Esophagus squamous epithelium (tissue), 5 donors: ENCODE results near the gene CUBN. TPM values are rescaled to one million over a fixed set of nuclear protein-coding genes. Genes with fewer than 3 reads are reported as not detected.
"Not testable (repeated sequence)": the region's sequence is repeated elsewhere in the genome, so short reads cannot be mapped to it uniquely, and the experiment has no call there.

Experiments used
- DNase-seq: peaks from one replicate; lab custom pipeline; 2025; lab: John Stamatoyannopoulos, UW
- H3K27ac ChIP-seq, 4 donors: fragments of 200-600 bp; sonication (generic); one replicate each; pipeline ENCODE4 v1.5.1; 2016 to 2019; ENCODE audit warnings: mild to moderate bottlenecking in 1 of 4
- H3K27me3 ChIP-seq, 4 donors: fragments of 200-600 bp; sonication (generic); 1 replicate in 3 of 4; 2 replicates in 1 of 4; pipeline versions ENCODE4 v1.5.1 to v1.6.0; 2017 to 2021; ENCODE audit warnings: antibody characterized with exemption in 1 of 4
- H3K36me3 ChIP-seq, 3 donors: fragments of 200-600 bp; sonication (generic); one replicate each; pipeline ENCODE4 v1.5.1; 2016 to 2019
- H3K4me1 ChIP-seq, 3 donors: fragments of 200-600 bp; sonication (generic); one replicate each; pipeline ENCODE4 v1.5.1; 2017 to 2019
- H3K4me3 ChIP-seq, 4 donors: fragments of 200-600 bp; sonication (generic); 1 replicate in 3 of 4; 2 replicates in 1 of 4; pipeline ENCODE4 v1.5.1; 2016 to 2019; ENCODE audit warnings: mild to moderate bottlenecking in 2 of 4, moderate library complexity in 1 of 4
- H3K9me3 ChIP-seq, 3 donors: fragments of 200-600 bp; sonication (generic); one replicate each; pipeline ENCODE4 v1.5.1; 2016 to 2019
- CTCF ChIP-seq, 6 experiments: fragments of 450-650 bp in 4 of 6; fragments of 200-600 bp in 2 of 6; sonication (generic) in 2 of 6; IDR thresholded peaks; one replicate each; pipeline ENCODE4 v1.5.1; 2016 to 2019; ENCODE audit warnings: antibody characterized with exemption in 6 of 6, mild to moderate bottlenecking in 4 of 6, moderate library complexity in 4 of 6
- POLR2A ChIP-seq, 4 donors: fragments of 450-650 bp; IDR thresholded peaks; one replicate each; pipeline ENCODE4 v1.6.1; 2017; ENCODE audit warnings: antibody characterized with exemption in 4 of 4, mild to moderate bottlenecking in 4 of 4, moderate library complexity in 3 of 4
- WGBS, 2 donors: methylation state at CpG; one replicate each; pipeline ENCODE4 v1.1.5; 2018; 5-methylcytosine and 5-hydroxymethylcytosine counted together
- intact Hi-C: fragments of 100-400 bp; cut with DNase I; formaldehyde crosslinking; loops from one replicate; pipeline ENCODE4 v1.15.0; 2022
- total RNA-seq, 4 donors: library from RNA; depleted of rRNA; stranded (reverse); fragments of >200 nt; gene quantifications; one replicate each; pipeline ENCODE4 v1.1.0, GENCODE V29; 2016
- donor health status: DM: yes; HTN: yes; CAD: no.

Gene CUBN
- total RNA-seq, 4 donors from 2014 or later, result 0.15 to 0.83 (median 0.51) TPM

GRCh38 chr10:17116193-17116592 lies 13.4 kb downstream of the CUBN start:
- TF ChIP-seq POLR2A (IDR thresholded peaks at IDR 0.05), result no peak
- TF ChIP-seq CTCF (IDR thresholded peaks at IDR 0.05), result no peak
- H3K36me3 ChIP-seq, result no peaks in the 10 kb centered on the region
- DNase-seq, result no peak
- H3K27ac ChIP-seq, result no peak overlapping the region
- H3K4me1 ChIP-seq, result no peaks in the 10 kb centered on the region
- no peaks in the 10 kb centered on the region for H3K27me3 ChIP-seq
- 79 to 83% methylated on average over 5 of the region's 5 CpGs for WGBS, 2 donors
- intact Hi-C loops, result no loop called here
- H3K9me3 ChIP-seq, result no peaks in the 10 kb centered on the region
- H3K4me3 ChIP-seq, result no peak overlapping the region

- Histone ChIP-seq H3K4me1 (no peaks in the 10 kb centered on the region), H3K27me3 (no peaks in the 10 kb centered on the region), H3K27ac (no peak overlapping the region), H3K9me3 (no peaks in the 10 kb centered on the region), H3K36me3 (no peaks in the 10 kb centered on the region), H3K4me3 (no peak overlapping the region)
- 73 to 74% methylated on average over 5 of the region's 5 CpGs for WGBS, 2 donors
- no peak for TF ChIP-seq POLR2A (IDR thresholded peaks at IDR 0.05)
- TF ChIP-seq CTCF (IDR thresholded peaks at IDR 0.05), result no peak
- no peak for DNase-seq
- intact Hi-C loops, result no loop called here
Observed at GRCh38 chr10:17115683-17116082, 13.9 kb downstream of the CUBN start.

GRCh38 chr10:17114878-17115444 lies 14.7 kb downstream of the CUBN start:
- H3K36me3 ChIP-seq, intact Hi-C loops, H3K9me3 ChIP-seq, DNase-seq, H3K4me3 ChIP-seq, H3K4me1 ChIP-seq, H3K27me3 ChIP-seq, H3K27ac ChIP-seq: not testable (repeated sequence)
- 89 to 92% methylated on average over 9 to 12 of the region's 13 CpGs for WGBS, 2 donors

- no peak for DNase-seq
- whole genome bisulfite sequencing, 2 donors, result 53 to 57% methylated on average over 3 to 6 of the region's 7 CpGs
- Histone ChIP-seq H3K9me3 (no peaks in the 10 kb centered on the region), H3K4me3 (no peak overlapping the region), H3K4me1 (no peaks in the 10 kb centered on the region), H3K27me3 (no peaks in the 10 kb centered on the region), H3K27ac (no peak overlapping the region), H3K36me3 (no peaks in the 10 kb centered on the region)
- TF ChIP-seq POLR2A (IDR thresholded peaks at IDR 0.05), result no peak
- TF ChIP-seq CTCF (IDR thresholded peaks at IDR 0.05), result no peak
- intact Hi-C loops, result no loop called here
Observed at GRCh38 chr10:17113889-17114540, 15.6 kb downstream of the CUBN start.

GRCh38 chr10:17113346-17113745 lies 16.3 kb downstream of the CUBN start:
- no peak for TF ChIP-seq CTCF (IDR thresholded peaks at IDR 0.05)
- H3K27me3 ChIP-seq, result no peaks in the 10 kb centered on the region
- no peak overlapping the region for H3K27ac ChIP-seq
- no peak overlapping the region for H3K4me3 ChIP-seq
- WGBS, 2 donors, result 75 to 76% methylated on average over 4 of the region's 4 CpGs
- no peak for DNase-seq
- H3K9me3 ChIP-seq, result no peaks in the 10 kb centered on the region
- H3K4me1 ChIP-seq, result no peaks in the 10 kb centered on the region
- no peaks in the 10 kb centered on the region for H3K36me3 ChIP-seq
- intact Hi-C loops, result no loop called here
